Transverse colon (tissue), 4 donors: ENCODE measurements around the gene GCC1. TPM values are rescaled to one million over a fixed set of nuclear protein-coding genes. Genes with fewer than 3 reads are reported as not detected.
"Not testable (repeated sequence)": the region's sequence is repeated elsewhere in the genome, so short reads cannot be mapped to it uniquely, and the experiment has no call there.

Experiments used
- DNase-seq: peaks from one replicate; pipeline ENCODE4 v3.0.0-alpha.2; 2019
- H3K27ac ChIP-seq, 4 donors: fragments of 200-600 bp; sonication (generic); 2 replicates each; pipeline ENCODE4 v1.5.1; 2016 to 2018; ENCODE audit warnings: inconsistent platforms in 4 of 4
- H3K27me3 ChIP-seq: fragments of 200-600 bp; sonication (generic); 2 replicates; pipeline ENCODE4 v1.5.1; 2017; ENCODE audit warnings: inconsistent platforms
- H3K36me3 ChIP-seq, 4 donors: fragments of 200-600 bp; sonication (generic); 2 replicates each; pipeline ENCODE4 v1.5.1; 2017 to 2019; ENCODE audit warnings: inconsistent platforms in 4 of 4
- H3K4me1 ChIP-seq, 4 donors: fragments of 200-600 bp; sonication (generic); 2 replicates each; pipeline ENCODE4 v1.5.1; 2017 to 2020; ENCODE audit warnings: inconsistent platforms in 4 of 4
- H3K4me3 ChIP-seq, 4 donors: fragments of 200-600 bp; sonication (generic); 1 replicate in 1 of 4; 2 replicates in 3 of 4; pipeline versions ENCODE4 v1.5.1 to v1.6.1; 2017 to 2019; ENCODE audit warnings: inconsistent platforms in 4 of 4
- H3K9me3 ChIP-seq, 2 donors: fragments of 200-600 bp; sonication (generic); 2 replicates each; pipeline ENCODE4 v1.5.1; 2017 to 2019; ENCODE audit warnings: inconsistent platforms in 2 of 2
- CTCF ChIP-seq, 5 experiments: fragments of 200-600 bp in 3 of 5; fragments of 450-650 bp in 2 of 5; sonication (generic) in 3 of 5; IDR thresholded peaks; 1 replicate in 2 of 5; 2 replicates in 3 of 5; pipeline ENCODE4 v1.5.1; 2016 to 2017; ENCODE audit warnings: antibody characterized with exemption in 5 of 5, inconsistent platforms in 3 of 5, mild to moderate bottlenecking in 2 of 5, moderate library complexity in 1 of 5
- EP300 ChIP-seq: sonication (generic); formaldehyde crosslinking; IDR thresholded peaks from one replicate; pipeline ENCODE4 v1.6.1; 2017; ENCODE audit warnings: antibody characterized with exemption, low read depth
- POLR2A ChIP-seq: fragments of 450-650 bp; IDR thresholded peaks from one replicate; pipeline ENCODE4 v1.6.1; 2016; ENCODE audit warnings: antibody characterized with exemption, mild to moderate bottlenecking, moderate library complexity
- POLR2AphosphoS5 ChIP-seq, 3 donors: sonication (generic); formaldehyde crosslinking; IDR thresholded peaks; one replicate each; pipeline ENCODE4 v1.6.1; 2016; ENCODE audit warnings: antibody characterized with exemption in 3 of 3
- WGBS, 2 donors: methylation state at CpG; one replicate each; pipeline ENCODE4 v1.1.5; 2018; ENCODE audit warnings: low coverage in 1 of 2; 5-methylcytosine and 5-hydroxymethylcytosine counted together
- in situ Hi-C, 4 donors: fragments of 200-750 bp; cut with MboI; loops; one replicate each; pipeline versions ENCODE4 v1.15.0 to v1.15.1; 2017; ENCODE audit warnings: low sequenced_read_pairs in 3 of 4, low pct_ligation_motif_present in 1 of 4, low pct_unique_long_range_greater_than_20kb in 1 of 4
- intact Hi-C: fragments of 100-400 bp; cut with DNase I; formaldehyde crosslinking; loops from one replicate; pipeline ENCODE4 v1.15.1; 2023; ENCODE audit warnings: low total_unique reads
- total RNA-seq, 4 donors: library from RNA; depleted of rRNA; stranded (reverse); fragments of >200 nt; gene quantifications; one replicate each; pipeline ENCODE4 v1.1.0, GENCODE V29; 2016

The GCC1 gene
- total RNA-seq, 4 donors from 2014 or later, result 10.3 to 20.5 (median 18.9) TPM

- 81 to 83% methylated on average over 4 of the region's 4 CpGs for WGBS, 2 donors
- in situ Hi-C loops, result no loop called here
- Histone ChIP-seq H3K4me3 (no peak overlapping the region), H3K36me3 (no peaks in the 10 kb centered on the region), H3K27me3 (no peaks in the 10 kb centered on the region), H3K4me1 (no peaks in the 10 kb centered on the region), H3K27ac (no peak overlapping the region), H3K9me3 (no peaks in the 10 kb centered on the region)
- intact Hi-C loops, result no loop called here
- TF ChIP-seq POLR2A (no peak), CTCF (IDR thresholded peaks at IDR 0.05) (no peak), POLR2AphosphoS5 (IDR thresholded peaks at IDR 0.05) (no peak), EP300 (no peak)
- no peak for DNase-seq
Observed at GRCh38 chr7:127551941-127552340, 33.5 kb downstream of the GCC1 start.

- Histone ChIP-seq H3K4me1 (no peaks in the 10 kb centered on the region), H3K36me3 (no peaks in the 10 kb centered on the region), H3K4me3 (no peak overlapping the region), H3K27ac (no peak overlapping the region), H3K9me3 (no peaks in the 10 kb centered on the region), H3K27me3 (no peaks in the 10 kb centered on the region)
- TF ChIP-seq EP300 (no peak), POLR2A (no peak), CTCF (IDR thresholded peaks at IDR 0.05) (no peak), POLR2AphosphoS5 (IDR thresholded peaks at IDR 0.05) (no peak)
- in situ Hi-C loops (no loop called here), intact Hi-C loops (no loop called here)
- 69 to 71% methylated on average over 1 of the region's 1 CpG for WGBS, 2 donors
- DNase-seq, result no peak
Observed at GRCh38 chr7:127550247-127550646, 35.1 kb downstream of the GCC1 start.

GRCh38 chr7:127546313-127546712 lies 39.1 kb downstream of the GCC1 start:
- H3K36me3 ChIP-seq, result no peaks in the 10 kb centered on the region
- no peak for DNase-seq
- WGBS, 2 donors, result 87% methylated on average over 1 of the region's 1 CpG; no CpG with 5 or more reads in 1 of the 2 donors
- no peak overlapping the region for H3K27ac ChIP-seq
- no peak overlapping the region for H3K4me3 ChIP-seq
- H3K9me3 ChIP-seq, result no peaks in the 10 kb centered on the region
- intact Hi-C loops, result no loop called here
- no peak for TF ChIP-seq CTCF (IDR thresholded peaks at IDR 0.05)
- no peak for TF ChIP-seq EP300
- no peak for TF ChIP-seq POLR2AphosphoS5 (IDR thresholded peaks at IDR 0.05)
- no peak for TF ChIP-seq POLR2A
- in situ Hi-C loops, result no loop called here
- H3K27me3 ChIP-seq, result no peaks in the 10 kb centered on the region
- H3K4me1 ChIP-seq, result no peaks in the 10 kb centered on the region

- in situ Hi-C loops, result no loop called here
Observed at GRCh38 chr7:127541548-127541947, 43.8 kb downstream of the GCC1 start.

GRCh38 chr7:127540461-127540860 lies 44.9 kb downstream of the GCC1 start:
- H3K27ac ChIP-seq, in situ Hi-C loops, H3K9me3 ChIP-seq, DNase-seq, H3K36me3 ChIP-seq, intact Hi-C loops, H3K4me3 ChIP-seq, H3K4me1 ChIP-seq: not testable (repeated sequence)
- H3K27me3 ChIP-seq, result peaks cover 29% of the 10 kb centered on the region
- WGBS, 2 donors, result 84 to 86% methylated on average over 1 to 10 of the region's 10 CpGs

More at GRCh38 chr7:127541548-127541947, 43.8 kb downstream of the GCC1 start:
- H3K36me3 ChIP-seq, result no peaks in the 10 kb centered on the region
- no peak for DNase-seq
- 85 to 97% methylated on average over 2 to 4 of the region's 4 CpGs for WGBS, 2 donors
- H3K9me3 ChIP-seq, result no peaks in the 10 kb centered on the region
- intact Hi-C loops, result no loop called here
- no peaks in the 10 kb centered on the region for H3K4me1 ChIP-seq
- TF ChIP-seq POLR2A (no peak), POLR2AphosphoS5 (IDR thresholded peaks at IDR 0.05) (no peak), CTCF (IDR thresholded peaks at IDR 0.05) (no peak), EP300 (no peak)
- peaks cover 21% of the 10 kb centered on the region for H3K27me3 ChIP-seq
- no peak overlapping the region for H3K27ac ChIP-seq
- H3K4me3 ChIP-seq, result no peak overlapping the region
